Measurements from ENCODE around the gene TMEM115. TPM values are rescaled to one million over a fixed set of nuclear protein-coding genes. Genes with fewer than 3 reads are reported as not detected.
A peak's percentile ranks its signal among the peaks of the same experiment; 100 is the strongest.

TMEM115 gene
- polyA plus RNA-seq, 5 donors = 22.2 to 38.0 (median 27.5) TPM

DNA sequence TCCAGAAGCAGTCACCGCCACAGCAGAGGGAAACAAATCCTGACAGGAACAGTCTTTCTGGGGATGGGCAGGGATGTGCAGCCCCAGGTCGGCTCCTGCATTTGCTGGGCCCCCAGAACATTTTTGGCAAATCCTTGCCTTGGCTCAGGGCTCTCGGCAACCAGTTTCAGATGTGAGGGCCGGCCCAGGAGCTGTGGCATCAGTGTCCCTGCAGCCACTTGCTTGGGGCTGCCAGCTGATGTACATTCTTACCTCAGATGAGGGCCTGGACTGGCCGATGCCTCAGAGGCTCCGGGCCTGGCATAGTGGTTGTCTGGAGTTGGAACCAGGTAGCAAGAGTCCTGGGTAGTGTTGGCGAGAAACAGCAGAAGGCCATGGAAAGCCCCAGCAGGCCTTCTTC, 4.5 kb downstream of the TMEM115 start:
- DNase-seq = no peak

DNA sequence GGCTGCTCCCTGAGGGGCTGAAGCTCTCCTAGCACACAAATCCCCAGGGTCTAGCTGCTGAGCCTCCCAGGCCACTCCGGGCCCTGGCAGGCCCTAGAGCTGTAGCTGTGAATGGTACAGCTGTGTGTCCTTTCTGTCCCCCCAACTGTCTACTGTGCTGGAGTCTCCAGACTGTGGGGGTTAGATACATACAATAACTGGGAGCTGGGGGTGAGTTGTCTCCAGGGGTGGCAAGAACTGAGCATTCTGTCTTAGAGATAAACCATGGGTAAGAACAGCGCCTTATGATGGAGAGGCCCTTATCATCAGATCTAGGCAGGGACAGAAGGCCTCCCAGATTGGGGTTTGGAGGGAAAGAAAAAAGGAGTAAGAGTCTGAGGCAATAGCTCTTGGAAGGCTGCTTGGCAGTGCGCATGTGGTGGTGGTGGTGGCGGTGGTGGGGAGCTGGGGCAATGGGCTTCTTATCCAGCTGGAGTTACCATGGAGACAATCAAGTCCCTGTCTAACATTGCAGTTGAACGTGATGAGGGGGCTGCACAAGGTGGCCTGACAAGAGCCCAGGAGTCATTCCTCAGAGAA, 5.0 kb downstream of the TMEM115 start:
- no peak for DNase-seq

DNA sequence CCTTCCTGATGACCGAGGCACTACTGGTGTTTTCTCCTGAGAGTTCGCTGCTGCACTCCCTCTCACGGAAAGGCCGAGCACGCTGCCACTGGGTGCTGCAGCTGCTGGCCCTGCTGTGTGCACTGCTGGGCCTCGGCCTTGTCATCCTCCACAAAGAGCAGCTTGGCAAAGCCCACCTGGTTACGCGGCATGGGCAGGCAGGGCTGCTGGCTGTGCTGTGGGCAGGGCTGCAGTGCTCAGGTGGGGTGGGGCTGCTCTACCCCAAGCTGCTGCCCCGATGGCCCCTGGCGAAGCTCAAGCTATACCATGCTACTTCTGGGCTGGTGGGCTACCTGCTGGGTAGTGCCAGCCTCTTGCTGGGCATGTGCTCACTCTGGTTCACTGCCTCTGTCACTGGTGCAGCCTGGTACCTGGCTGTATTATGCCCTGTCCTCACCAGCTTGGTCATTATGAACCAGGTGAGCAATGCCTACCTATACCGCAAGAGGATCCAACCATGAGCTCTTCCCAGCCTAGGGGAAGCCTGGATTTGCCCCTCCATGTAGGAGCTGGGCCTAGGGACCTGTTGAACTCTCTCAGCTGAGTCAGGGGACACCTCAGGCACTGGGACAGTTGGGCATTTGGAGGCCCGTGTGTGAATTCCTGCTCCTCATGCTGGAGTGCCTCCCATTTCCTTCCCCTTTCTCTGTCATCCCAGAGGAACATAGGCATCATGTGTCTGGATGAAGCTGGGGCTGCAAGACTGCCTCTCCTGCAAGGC, 5.9 kb downstream of the TMEM115 start:
- no peak for DNase-seq

DNA sequence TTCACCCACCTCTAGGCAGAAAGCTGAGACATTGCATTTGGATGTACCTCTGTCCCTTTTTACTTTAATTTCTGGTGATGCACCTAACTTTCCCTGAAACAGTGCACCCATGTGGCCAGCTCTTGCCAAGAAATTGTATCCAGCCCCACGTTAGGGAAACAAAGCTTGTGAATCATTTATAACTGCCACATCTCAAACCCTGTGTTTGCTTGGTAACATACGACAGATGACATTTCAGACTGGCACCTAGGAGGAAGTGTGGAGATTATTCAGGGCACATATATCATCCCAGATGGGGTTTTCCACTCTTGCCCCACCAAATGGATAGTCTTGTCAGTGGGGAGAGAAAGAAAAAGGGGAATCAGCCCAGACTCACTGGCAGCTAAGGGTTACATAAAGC, 6.5 kb downstream of the TMEM115 start:
- no peak for DNase-seq

DNA sequence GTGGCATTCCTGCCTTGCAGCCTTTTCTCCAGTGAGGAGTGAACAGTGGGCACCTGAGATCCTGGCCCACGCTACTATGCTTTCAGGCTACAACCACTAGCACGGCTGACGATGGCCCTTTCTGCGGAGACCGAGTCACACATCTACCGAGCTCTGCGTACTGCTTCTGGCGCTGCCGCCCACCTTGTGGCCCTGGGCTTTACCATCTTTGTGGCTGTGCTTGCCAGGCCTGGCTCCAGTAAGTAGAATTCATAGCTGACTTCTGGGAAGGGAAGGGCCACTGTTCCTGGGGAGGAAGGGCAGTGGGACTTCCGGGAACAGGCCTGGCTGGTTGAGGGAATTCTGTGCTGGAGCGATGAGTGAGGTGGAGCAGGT, 8.0 kb downstream of the TMEM115 start:
- no peak for DNase-seq

DNA sequence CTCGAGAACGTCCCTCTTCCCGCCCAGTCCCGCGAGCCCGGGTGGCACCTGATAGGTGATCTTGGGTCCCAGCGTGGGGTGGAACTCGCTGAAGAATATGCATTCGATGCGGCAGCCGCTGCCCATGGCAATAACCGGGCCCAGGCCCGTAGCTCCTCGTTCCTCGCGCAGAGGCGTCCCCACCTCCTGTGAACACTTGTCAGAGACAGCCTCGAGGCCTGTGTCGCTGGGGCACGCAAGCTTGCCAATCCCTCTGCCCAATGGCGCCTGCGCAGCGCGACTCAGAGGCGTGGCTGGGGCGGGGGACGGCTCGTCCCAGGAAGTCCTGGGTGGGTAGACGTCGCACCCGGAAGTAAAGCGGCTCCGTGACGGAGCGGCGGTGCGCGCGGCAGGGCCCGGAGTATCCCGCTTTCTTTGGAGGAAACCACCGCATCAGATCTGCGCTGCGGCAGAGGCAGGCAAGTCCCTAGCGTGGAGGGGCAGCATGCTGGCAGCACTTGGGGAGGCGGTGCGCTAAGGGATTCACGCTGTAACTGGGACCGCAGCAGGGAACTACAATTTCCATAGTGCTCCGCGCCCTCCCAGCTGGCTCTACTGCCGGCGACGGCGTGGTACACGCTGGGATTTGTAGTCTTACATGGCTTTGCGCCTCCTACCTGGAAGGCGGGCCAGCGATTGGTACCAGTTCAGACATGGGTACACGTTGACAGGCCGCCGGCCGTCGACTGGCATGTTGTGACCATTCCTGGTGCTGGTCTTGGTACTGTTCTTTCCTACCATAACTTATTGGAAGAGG, 8.6 kb downstream of the TMEM115 start, which contains the start of the genes CYB561D2 and NPRL2:
Gene CYB561D2 (plus strand): TSS at position 336 of the 796 bp plus-strand sequence. CDS start 572 bp downstream, outside the sequence.
Gene NPRL2 (minus strand): TSS at position 249 of the 796 bp plus-strand sequence. CDS start 123 bp downstream, at position 126.
- DNase-seq = peak; percentile 92 to 93

DNA sequence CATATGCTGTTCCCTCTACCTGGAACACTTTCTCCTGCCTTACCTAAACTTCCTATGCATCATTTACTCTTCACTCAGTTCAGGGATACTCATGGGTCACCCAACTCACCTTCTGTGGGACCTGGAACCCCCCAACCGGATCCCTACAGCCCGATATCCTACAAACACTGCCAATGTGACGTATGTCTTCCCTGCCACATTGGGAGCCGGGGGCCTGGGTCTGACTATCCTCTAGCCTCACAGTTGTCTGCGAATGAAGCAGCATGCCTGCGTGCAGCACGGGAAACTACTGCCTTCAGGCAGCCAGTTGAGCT, 9.2 kb downstream of the TMEM115 start:
- no peak for DNase-seq

DNA sequence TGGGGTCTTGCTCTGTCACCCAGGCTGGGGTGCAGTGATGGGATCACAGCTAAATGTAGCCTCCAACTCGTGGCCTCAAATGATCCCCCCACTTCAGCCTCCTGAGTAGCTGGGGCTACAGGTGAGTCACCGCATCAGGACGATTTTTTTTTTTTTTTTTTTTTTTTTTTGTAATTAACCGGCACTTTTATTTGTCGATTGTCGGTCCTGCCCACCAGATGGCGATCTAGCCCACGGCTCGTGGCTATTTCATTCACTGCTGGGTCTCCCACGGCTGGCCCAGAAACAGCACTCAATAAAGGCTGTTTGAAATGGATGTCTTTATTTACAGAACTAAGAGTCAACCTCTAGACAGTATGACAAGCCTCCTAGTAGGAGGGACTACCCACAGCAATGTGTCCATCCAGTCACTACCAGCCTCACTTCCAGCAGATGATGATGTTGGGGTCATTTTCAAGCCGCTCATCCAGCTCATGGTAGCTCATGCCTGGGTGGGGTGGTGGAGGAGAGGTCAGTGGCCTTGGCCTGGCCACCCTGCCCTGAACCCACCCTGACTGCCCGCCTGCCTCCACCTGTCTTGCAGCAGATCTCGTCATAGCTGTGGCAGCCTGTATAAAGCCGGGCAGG, 12.0 kb downstream of the TMEM115 start:
- peak in 1 of 2 donors; percentile 69 for DNase-seq

DNA sequence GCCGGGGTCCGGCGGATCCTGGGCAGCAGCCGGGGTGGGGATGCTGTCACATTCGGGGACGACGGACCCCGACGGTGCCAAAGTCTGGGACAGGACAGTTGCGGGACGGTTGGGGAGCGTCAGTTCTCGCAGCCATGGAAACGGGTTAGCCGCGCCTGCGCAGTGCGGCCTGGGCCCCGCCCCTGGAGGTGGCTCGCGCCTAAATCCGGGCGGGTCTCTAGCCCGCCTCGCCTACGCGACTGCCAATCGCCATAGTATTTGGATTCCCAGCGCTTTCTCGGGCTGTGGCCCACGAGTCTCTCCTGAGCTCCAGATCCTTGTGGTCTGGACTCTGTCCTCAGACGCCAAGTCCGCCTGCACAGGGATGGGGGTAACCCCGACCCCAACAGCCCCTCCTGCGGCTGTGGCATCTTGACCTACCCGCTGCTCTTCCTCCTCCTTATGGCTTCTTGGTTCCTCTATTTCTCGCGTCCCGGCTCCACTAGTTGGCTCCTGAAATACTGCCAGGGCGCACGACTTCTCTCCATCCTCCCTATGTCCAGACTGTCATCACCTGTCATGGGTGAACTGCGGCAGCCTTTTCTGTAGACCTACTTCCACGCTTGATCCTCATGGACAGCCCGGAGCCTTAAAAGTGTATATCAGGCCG, 13.6 kb downstream of the TMEM115 start, which contains the start of gene ZMYND10:
Gene ZMYND10 (minus strand): TSS at position 147 of the 649 bp plus-strand sequence. CDS start 153 bp downstream, outside the sequence.
- no peak for DNase-seq

DNA sequence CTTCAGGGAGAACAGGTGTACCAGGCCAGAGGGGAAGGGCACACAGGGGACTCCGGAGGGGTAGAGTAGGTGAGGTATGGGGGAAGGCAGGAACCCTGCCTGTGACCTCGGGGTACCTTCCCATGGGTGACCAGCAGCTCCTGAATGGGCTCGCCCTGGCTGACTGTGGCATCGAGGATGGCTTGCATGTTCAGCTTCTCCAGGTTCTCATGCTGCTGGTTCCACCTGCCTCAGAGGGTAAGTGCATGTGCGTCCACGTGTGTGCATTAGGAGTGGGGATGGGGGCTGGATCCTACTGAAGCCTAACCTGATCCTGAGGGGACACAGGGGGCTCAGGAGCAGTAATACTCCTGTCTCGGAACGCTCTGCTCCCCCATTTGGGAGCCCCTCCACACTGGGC, 14.3 kb downstream of the TMEM115 start:
- DNase-seq = no peak

DNA sequence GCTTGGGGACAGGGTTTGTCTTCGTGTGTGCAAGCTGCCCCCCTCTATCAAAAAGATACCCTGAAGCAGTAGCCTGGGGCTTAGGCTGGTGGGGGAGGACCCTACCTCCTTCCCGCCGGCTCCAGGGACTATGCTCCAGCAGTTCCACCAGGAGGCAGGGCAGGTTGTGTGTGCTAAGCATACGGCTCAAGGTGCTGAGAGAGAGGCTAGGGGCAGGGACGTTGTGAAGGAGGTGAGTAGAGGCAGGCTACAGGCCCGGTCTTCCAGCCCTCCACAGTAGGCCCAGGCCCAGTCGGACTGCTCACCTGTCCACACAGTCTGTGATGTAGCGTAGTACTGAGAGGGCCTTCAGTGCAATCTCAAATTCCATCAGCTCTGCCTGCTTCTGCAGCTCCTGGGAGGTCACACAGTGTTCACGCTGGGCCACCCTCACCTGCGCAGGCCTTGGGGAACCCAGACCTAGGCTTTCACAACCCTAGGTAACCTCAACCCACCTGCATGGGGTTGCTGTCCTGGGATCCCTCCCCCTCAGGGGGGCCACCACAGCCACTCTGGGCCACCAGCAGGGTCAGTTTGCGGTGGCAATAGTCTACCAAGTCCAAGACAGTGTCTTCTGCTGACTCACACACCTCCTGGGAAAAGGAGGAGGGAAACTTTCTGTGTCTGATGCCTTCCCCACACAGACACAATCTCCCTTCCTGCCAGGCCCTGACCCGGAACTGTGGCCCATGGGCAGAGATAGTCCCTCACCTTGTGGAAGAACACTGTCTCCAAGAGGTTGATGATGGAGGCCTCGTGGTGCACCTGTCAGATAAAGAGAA, 16.3 kb downstream of the TMEM115 start:
- DNase-seq = no peak

DNA sequence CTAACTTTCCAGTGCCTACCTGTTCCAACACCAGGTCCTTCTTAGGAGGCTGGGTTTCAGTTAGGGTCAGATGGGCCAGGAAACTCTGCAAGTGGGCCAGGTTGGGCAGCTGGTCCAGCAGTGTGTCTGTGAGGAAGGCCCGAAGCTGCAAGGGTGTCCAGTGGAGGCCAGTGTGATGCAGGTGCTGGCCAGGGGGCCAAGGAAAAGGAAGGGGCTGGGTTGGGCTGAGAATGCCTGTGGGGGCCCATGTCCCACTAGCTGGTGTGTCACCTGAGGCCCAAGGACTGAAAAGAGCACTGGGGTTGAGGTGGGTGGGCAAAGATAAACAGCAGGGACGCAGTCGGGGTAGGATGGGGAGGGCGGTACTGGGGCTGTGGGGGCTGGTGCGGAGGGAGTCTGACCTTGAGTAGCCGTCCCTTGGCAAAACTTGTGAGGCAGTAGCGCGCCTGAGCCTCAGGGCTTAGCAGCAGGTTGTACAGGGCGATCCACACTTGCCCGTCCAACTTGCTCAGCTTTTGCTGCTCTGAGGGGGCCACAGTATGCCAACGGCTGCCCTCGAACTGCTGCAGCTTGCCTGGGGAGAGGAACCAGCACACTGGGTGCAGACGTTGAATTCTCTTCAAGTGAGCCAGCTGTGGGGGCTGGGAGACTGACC, 17.2 kb downstream of the TMEM115 start:
- no peak for DNase-seq

DNA sequence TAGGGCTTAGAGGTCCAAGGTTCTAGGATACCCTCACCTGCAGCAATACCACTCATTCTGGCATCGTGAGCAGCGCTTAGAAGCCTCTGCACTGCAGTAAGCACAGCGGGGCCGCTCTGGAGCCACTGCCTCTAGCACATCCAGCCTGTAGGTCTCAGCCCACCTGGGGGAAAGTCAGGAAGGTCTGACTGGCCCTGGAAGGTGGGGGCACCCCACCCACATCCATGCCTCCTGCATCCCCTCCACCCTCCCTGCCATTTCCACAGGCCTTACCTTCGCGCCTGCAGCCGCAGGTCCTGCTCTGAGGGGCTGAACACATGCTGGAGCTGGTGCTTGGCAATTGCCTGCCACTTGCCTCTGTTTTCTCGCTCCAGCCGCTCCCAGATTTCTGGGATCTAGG, 17.8 kb downstream of the TMEM115 start:
- no peak for DNase-seq

DNA sequence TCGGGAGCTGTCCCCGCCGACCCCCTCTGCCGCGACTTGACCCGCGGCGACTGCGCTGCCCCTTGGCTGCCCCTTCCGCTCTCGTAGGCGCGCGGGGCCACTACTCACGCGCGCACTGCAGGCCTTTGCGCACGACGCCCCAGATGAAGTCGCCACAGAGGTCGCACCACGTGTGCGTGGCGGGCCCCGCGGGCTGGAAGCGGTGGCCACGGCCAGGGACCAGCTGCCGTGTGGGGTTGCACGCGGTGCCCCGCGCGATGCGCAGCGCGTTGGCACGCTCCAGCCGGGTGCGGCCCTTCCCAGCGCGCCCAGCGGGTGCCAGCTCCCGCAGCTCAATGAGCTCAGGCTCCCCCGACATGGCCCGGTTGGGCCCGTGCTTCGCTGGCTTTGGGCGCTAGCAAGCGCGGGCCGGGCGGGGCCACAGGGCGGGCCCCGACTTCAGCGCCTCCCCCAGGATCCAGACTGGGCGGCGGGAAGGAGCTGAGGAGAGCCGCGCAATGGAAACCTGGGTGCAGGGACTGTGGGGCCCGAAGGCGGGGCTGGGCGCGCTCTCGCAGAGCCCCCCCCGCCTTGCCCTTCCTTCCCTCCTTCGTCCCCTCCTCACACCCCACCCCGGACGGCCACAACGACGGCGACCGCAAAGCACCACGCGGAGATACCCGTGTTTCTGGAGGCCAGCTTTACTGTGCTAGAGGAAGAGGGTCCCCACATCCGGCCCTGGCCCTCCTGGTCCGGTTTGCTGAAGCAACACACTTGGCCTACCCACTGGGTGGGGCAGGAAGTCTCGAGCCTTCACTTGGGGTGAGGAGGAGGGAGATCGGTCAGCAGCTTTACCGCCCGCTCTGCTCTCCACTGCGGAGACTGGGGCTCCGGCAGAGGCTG, 18.6 kb downstream of the TMEM115 start, which contains the start of gene RASSF1:
Gene RASSF1 (minus strand): TSS at position 389 of the 882 bp plus-strand sequence. CDS start 31 bp downstream, at position 358.
- DNase-seq = peak; percentile 57 to 66

DNA sequence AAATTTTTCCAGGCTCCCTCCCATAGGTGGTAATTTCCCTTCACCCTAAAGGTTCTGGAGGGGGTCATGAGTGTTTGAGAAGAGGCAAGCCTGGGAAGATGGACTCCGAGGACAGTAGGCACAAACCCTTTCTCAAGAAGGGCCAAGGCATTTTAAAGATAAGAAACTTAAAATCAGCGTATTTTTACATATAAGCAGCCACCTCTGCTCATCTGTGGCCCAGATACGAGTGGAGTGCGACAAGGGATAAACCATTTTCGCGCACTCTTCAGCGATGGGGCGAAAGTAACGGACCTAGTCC, 19.2 kb downstream of the TMEM115 start:
- no peak for DNase-seq

DNA sequence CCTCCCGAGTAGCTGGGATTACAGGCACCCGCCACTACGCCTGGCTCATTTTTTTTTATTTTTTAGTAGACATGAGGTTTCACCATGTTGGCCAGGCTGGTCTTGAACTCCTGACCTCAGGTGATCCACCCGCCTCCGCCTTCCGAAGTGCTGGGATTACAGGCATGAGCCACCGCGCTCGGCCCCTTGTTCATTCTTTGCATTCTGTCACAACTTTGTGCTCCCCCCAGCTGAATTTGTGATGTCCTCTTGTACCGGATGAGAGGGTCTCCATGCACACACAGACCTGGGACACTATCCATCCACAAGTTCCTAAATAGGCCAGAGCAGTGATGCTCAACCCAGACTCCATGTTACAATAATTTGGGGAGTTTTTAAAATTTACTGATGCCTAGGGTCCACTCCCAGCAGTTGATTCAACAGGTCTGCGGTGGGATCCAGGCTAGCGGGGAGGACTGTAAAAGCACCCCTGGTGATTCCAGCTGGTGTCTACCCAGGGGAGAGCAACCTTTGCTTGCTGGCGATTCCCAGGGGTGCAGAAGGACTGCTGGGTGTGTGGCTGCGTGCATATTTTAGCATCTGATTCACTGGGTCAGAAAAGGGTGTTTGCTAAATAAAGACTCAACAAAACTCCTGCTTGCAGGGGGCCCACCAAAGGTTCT, 19.7 kb downstream of the TMEM115 start:
- DNase-seq = no peak

DNA sequence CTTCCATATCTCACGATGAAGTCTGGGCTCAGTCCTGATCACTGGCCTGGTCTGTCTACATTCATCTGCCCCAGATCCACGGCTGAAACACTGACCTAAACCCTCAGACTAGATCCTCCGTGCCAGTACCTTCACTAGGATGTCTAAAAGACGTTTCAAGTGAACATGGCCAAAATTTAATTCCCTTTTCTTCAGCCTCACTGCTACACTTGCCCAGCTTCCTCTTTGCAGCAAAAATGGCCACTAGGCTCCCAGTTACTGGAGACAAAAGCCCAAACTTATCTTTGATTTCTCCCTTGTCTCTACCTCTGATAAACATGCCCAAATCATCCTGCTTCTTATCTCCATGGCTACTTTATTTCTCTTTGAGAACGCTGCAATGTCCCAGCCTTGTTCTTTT, 20.4 kb downstream of the TMEM115 start:
- no peak for DNase-seq

DNA sequence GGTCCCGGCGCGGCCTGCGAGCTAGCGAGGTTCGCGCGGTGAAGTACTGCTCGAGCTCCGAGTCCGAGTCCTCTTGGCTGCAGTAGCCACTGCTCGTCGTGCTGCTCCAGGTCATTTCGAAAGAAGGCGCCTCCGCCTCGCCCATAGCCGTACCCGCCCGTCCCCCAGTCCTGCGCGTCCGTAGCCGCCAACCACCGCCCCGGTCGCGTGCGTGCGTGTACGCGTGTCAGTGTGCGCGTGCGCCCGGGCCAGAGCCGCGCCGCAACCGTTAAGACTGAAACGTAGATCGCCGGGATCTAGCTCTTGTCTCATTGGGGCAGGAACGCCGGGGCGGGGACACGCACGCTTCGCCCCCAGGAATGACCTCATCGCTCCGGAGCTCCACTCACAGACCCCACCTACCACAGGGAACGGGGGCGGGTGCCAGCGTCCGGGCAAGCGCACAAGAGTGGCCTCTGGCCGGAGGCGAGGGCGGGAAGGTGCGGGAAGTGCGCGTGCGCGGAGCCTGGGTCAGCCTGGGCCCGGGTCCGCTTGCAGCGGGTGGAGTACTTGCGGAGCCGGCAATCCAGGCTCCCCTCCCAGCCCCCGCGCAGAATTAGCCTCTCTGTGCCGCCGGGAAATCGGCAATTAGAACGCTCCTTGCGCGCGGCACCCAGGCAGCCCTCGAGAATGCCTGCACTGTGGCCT, 22.0 kb downstream of the TMEM115 start:
- DNase-seq = peak; percentile 97 to 98

All from right lung (tissue), 5 donors.